Hematopoietic multipotent progenitor cell (in vitro differentiated cells): ENCODE data around the gene ZNF564. TPM values are rescaled to one million over a fixed set of nuclear protein-coding genes. Genes with fewer than 3 reads are reported as not detected.
"Not testable (repeated sequence)": the region's sequence is repeated elsewhere in the genome, so short reads cannot be mapped to it uniquely, and the experiment has no call there.

Source experiments
- DNase-seq, 3 donors: peaks; one replicate each; pipeline ENCODE4 v3.0.0-alpha.2; 2011 to 2015; ENCODE audit warnings: low read depth in 2 of 3, low spot score in 2 of 3
- small RNA-seq: library from RNA; depleted of rRNA; stranded (forward); fragments of <200 nt; gene quantifications from one replicate; pipeline ENCODE3, GENCODE V24; 2012
- total RNA-seq: library from RNA; depleted of rRNA; stranded (reverse); fragments of >200 nt; gene quantifications from one replicate; pipeline ENCODE4 v1.2.3, GENCODE V29; 2012

Gene ZNF564
- total RNA-seq, 1 donor = 4.8 TPM

GRCh38 chr19:12513531-12514061, 37.7 kb downstream of the ZNF564 start:
- DNase-seq = no peak

- no peak for DNase-seq
These were observed 54.2 kb downstream of the ZNF564 start for GRCh38 chr19:12497032-12497431.

GRCh38 chr19:12496480-12496879, 54.8 kb downstream of the ZNF564 start:
- DNase-seq = no peak

- peak; percentile 60 to 97 (median 96) for DNase-seq
These were observed 56.1 kb downstream of the ZNF564 start for GRCh38 chr19:12495002-12495802.

- DNase-seq = peak in 1 of 3 donors; percentile 32
These were observed 56.9 kb downstream of the ZNF564 start for GRCh38 chr19:12494260-12494860.

- not testable (repeated sequence) for DNase-seq
These were observed 65.0 kb downstream of the ZNF564 start for GRCh38 chr19:12486265-12486783.

GRCh38 chr19:12485571-12485970, 65.7 kb downstream of the ZNF564 start:
- DNase-seq = no peak

- DNase-seq = peak in 2 of 3 donors; percentile 28 to 66
These were observed 66.2 kb downstream of the ZNF564 start for GRCh38 chr19:12485052-12485416.

GRCh38 chr19:12484371-12485051, 66.8 kb downstream of the ZNF564 start, which contains the start of gene ZNF709:
TSS of gene ZNF709 (minus strand) at chr19:12484816. CDS start at chr19:12484657, 159 bp downstream.
- peak; percentile 57 to 95 (median 88) for DNase-seq

GRCh38 chr19:12484011-12484370, 67.3 kb downstream of the ZNF564 start:
- peak in 1 of 3 donors; percentile 21 for DNase-seq

- peak in 2 of 3 donors; percentile 54 to 81 for DNase-seq
These were observed 68.8 kb downstream of the ZNF564 start for GRCh38 chr19:12482509-12482886.

- peak in 2 of 3 donors; percentile 18 to 56 for DNase-seq
These were observed 69.3 kb downstream of the ZNF564 start for GRCh38 chr19:12481781-12482508.

GRCh38 chr19:12478234-12478941, 72.9 kb downstream of the ZNF564 start:
- no peak for DNase-seq

Small RNA genes within 50 kb of the gene (small RNA-seq; reads per million reads assigned to genes)
- gene MTCO1P27 (not detected), gene PPIAP20 (not detected)

Other genes starting within 250 kb of the ZNF564 start
- gene ZNF563, start 217.8 kb downstream of the ZNF564 start, total RNA-seq = 1.6 TPM
- gene ZNF442, start 185.8 kb downstream of the ZNF564 start, total RNA-seq = 1.1 TPM
- gene ZNF799, start 150.2 kb downstream of the ZNF564 start, total RNA-seq = 3.2 TPM
- 3.5 TPM for gene ZNF443, start 110.5 kb downstream of the ZNF564 start, total RNA-seq
- 7.5 TPM for gene ZNF709, start 66.7 kb downstream of the ZNF564 start, total RNA-seq
- 9.7 TPM for gene ZNF490, start 59.3 kb upstream of the ZNF564 start, total RNA-seq
- gene ZNF791, start 59.4 kb upstream of the ZNF564 start, total RNA-seq = 9.4 TPM
- gene MAN2B1, start 115.3 kb upstream of the ZNF564 start, total RNA-seq = 128 TPM
- gene WDR83, start 115.3 kb upstream of the ZNF564 start, total RNA-seq = 14.8 TPM
- gene DHPS, start 130.4 kb upstream of the ZNF564 start, total RNA-seq = 102 TPM
- not detected for gene GNG14, start 136.5 kb upstream of the ZNF564 start, total RNA-seq
- 31.2 TPM for gene FBXW9, start 145.1 kb upstream of the ZNF564 start, total RNA-seq
- 68.1 TPM for gene TNPO2, start 172.4 kb upstream of the ZNF564 start, total RNA-seq
- gene TRIR, start 183.2 kb upstream of the ZNF564 start, total RNA-seq = 162 TPM
- gene GET3, start 186.0 kb upstream of the ZNF564 start, total RNA-seq = 106 TPM
- not detected for gene BEST2, start 200.3 kb upstream of the ZNF564 start, total RNA-seq
- 29.9 TPM for gene HOOK2, start 224.1 kb upstream of the ZNF564 start, total RNA-seq
- 700 TPM for gene JUNB, start 240.0 kb upstream of the ZNF564 start, total RNA-seq